GM21360 (cell line): ENCODE results near the gene BTG2.
A peak's percentile ranks its signal among the peaks of the same experiment; 100 is the strongest.

Source experiments
- ATAC-seq: cut with Tn5 transposase; IDR thresholded peaks from one replicate; pipeline ENCODE4 v1.9.1; 2021; ENCODE audit warnings: mild to moderate bottlenecking, moderate library complexity; ENCODE audit not compliant: unreplicated experiment

BTG2 gene

GRCh38 chr1:203276408-203276807 lies 28.9 kb upstream of the BTG2 start:
- no peak for ATAC-seq

- ATAC-seq, result no peak
These were observed 28.3 kb upstream of the BTG2 start for GRCh38 chr1:203276916-203277545.

- ATAC-seq, result no peak
These were observed 27.0 kb upstream of the BTG2 start for GRCh38 chr1:203278082-203278884.

GRCh38 chr1:203278885-203279406 lies 26.4 kb upstream of the BTG2 start:
- no peak for ATAC-seq

- no peak for ATAC-seq
These were observed 25.3 kb upstream of the BTG2 start for GRCh38 chr1:203280061-203280460.

- ATAC-seq, result no peak
These were observed 24.3 kb upstream of the BTG2 start for GRCh38 chr1:203281033-203281432.

GRCh38 chr1:203281851-203282661 lies 23.3 kb upstream of the BTG2 start:
- ATAC-seq, result no peak

- ATAC-seq, result no peak
These were observed 22.4 kb upstream of the BTG2 start for GRCh38 chr1:203282720-203283542.

GRCh38 chr1:203283597-203283996 lies 21.7 kb upstream of the BTG2 start:
- ATAC-seq, result no peak

GRCh38 chr1:203284411-203285123 lies 20.8 kb upstream of the BTG2 start:
- ATAC-seq, result no peak

GRCh38 chr1:203286161-203286984 lies 18.9 kb upstream of the BTG2 start:
- no peak for ATAC-seq

GRCh38 chr1:203287109-203287893 lies 18.0 kb upstream of the BTG2 start:
- peak; percentile 39 for ATAC-seq

- ATAC-seq, result no peak
These were observed 17.4 kb upstream of the BTG2 start for GRCh38 chr1:203287898-203288297.

GRCh38 chr1:203288400-203288799 lies 16.9 kb upstream of the BTG2 start:
- ATAC-seq, result no peak

GRCh38 chr1:203289281-203289981 lies 15.9 kb upstream of the BTG2 start:
- peak; percentile 45 for ATAC-seq

- ATAC-seq, result no peak
These were observed 15.4 kb upstream of the BTG2 start for GRCh38 chr1:203289982-203290260.

- ATAC-seq, result peak; percentile 39
These were observed 14.8 kb upstream of the BTG2 start for GRCh38 chr1:203290261-203291089.
